CD4-positive, alpha-beta T cell (primary cell): ENCODE results near the gene APOBEC3F. TPM values are rescaled to one million over a fixed set of nuclear protein-coding genes. Genes with fewer than 3 reads are reported as not detected.
A peak's percentile ranks its signal among the peaks of the same experiment; 100 is the strongest.
"Not testable (repeated sequence)": the region's sequence is repeated elsewhere in the genome, so short reads cannot be mapped to it uniquely, and the experiment has no call there.

Experiments
- ATAC-seq: fragments of 200-7000 bp; cut with Tn5 transposase; one replicate; pipeline ENCODE4 v1.10.0; 2022; ENCODE audit warnings: mild to moderate bottlenecking; ENCODE audit not compliant: poor library complexity
- CTCF ChIA-PET: fragments of 350-600 bp; sonication (Branson Sonifier 250); formaldehyde crosslinking; loops from one replicate; lab custom pipeline; 2021; ENCODE audit warnings: antibody characterized with exemption, inconsistent platforms; lab: Charles Lee
- POLR2A ChIA-PET: fragments of 350-600 bp; sonication (Branson Sonifier 250); formaldehyde crosslinking; loops from one replicate; lab custom pipeline; 2021; ENCODE audit warnings: antibody characterized with exemption, inconsistent platforms; lab: Charles Lee
- DNase-seq, 14 experiments: peaks; one replicate each; pipeline ENCODE4 v3.0.0-alpha.2; 2013 to 2020; ENCODE audit warnings: mixed read lengths in 2 of 14
- H3K27ac ChIP-seq, 2 donors: one replicate each; pipeline versions ENCODE4 v1.5.1 to v1.7.0; 2013; ENCODE audit warnings: low read length in 2 of 2, low read depth in 1 of 2, mild to moderate bottlenecking in 1 of 2
- H3K27me3 ChIP-seq, 2 experiments: 1 replicate in 1 of 2; 2 replicates in 1 of 2; pipeline versions ENCODE4 v1.6.1 to v1.7.0; 2013; ENCODE audit warnings: low read length in 2 of 2, control low read depth in 1 of 2, mild to moderate bottlenecking in 1 of 2, moderate library complexity in 1 of 2; ENCODE audit not compliant: insufficient read depth in 2 of 2, control insufficient read depth in 1 of 2
- H3K36me3 ChIP-seq: one replicate; pipeline ENCODE4 v1.6.1; 2013; ENCODE audit warnings: low read length, control low read depth; ENCODE audit not compliant: insufficient read depth
- H3K4me1 ChIP-seq: one replicate; pipeline ENCODE4 v1.6.1; 2013; ENCODE audit warnings: low read length, control low read depth; ENCODE audit not compliant: insufficient read depth
- H3K4me3 ChIP-seq: one replicate; pipeline ENCODE4 v1.5.1; 2013; ENCODE audit warnings: mild to moderate bottlenecking, low read length, moderate library complexity
- H3K9me3 ChIP-seq, 2 experiments: 1 replicate in 1 of 2; 2 replicates in 1 of 2; pipeline versions ENCODE4 v1.6.1 to v1.7.0; 2013; ENCODE audit warnings: low read length in 2 of 2, mild to moderate bottlenecking in 2 of 2, control low read depth in 1 of 2, moderate library complexity in 1 of 2; ENCODE audit not compliant: control insufficient read depth in 1 of 2, insufficient read depth in 1 of 2
- H3K27ac Mint-ChIP-seq: one replicate; pipeline ENCODE4 v1.8.0; 2020; ENCODE audit warnings: mixed read lengths
- H3K27me3 Mint-ChIP-seq: one replicate; pipeline ENCODE4 v1.8.0; 2021; ENCODE audit warnings: mixed read lengths
- H3K36me3 Mint-ChIP-seq: one replicate; pipeline ENCODE4 v1.8.0; 2021; ENCODE audit warnings: low read depth, mixed read lengths
- H3K4me1 Mint-ChIP-seq: one replicate; pipeline ENCODE4 v1.8.0; 2021; ENCODE audit warnings: low read depth, mixed read lengths
- H3K4me3 Mint-ChIP-seq: one replicate; pipeline ENCODE4 v1.8.0; 2020; ENCODE audit warnings: mild to moderate bottlenecking, mixed read lengths
- H3K9me3 Mint-ChIP-seq: one replicate; pipeline ENCODE4 v1.8.0; 2020; ENCODE audit warnings: mixed read lengths
- intact Hi-C, 2 experiments: fragments of 100-400 bp; cut with DNase I in 1 of 2; cut with micrococcal nuclease in 1 of 2; formaldehyde crosslinking; loops; one replicate each; pipeline versions ENCODE4 v1.15.1 to v1.9.0; 2023 to 2025; cut with DNase I, micrococcal nuclease
- total RNA-seq, 174 experiments: library from RNA in 2 of 174; stranded (reverse) in 2 of 174; gene quantifications; one replicate each; pipeline ENCODE4 v1.2.3 and lab custom pipeline; 2021 to 2026
- TF ChIP-seq, protein P1 (sequence below): fragments of 200-600 bp; IDR thresholded peaks from one replicate; pipeline ENCODE4 v1.8.0; 2022; ENCODE audit warnings: antibody characterized with exemption, mild to moderate bottlenecking

The APOBEC3F gene
- total RNA-seq, 2 experiments from 2014 or later: 4.3 to 6.5 TPM

DNA sequence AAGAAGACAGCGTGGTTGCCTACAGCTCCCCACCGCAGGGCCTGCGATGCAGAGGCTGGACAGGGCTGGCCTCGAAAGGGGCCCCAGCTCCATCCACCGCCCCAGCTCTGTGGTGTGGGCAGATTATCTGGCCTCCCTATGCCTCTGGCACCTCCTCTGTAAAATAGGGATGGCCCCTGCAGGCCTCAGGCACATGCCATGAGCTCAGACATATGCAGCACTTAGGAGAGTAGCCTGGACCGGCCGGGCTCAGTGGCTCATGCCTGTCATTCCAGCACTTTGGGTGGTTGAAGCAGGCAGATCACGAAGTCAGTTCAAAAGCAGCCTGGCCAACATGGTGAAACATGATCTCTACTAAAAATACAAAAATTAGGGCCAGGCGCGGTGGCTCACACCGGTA lies 12.4 kb upstream of the APOBEC3F start:
- CTCF ChIA-PET: no interaction called here
- Mint-ChIP-seq H3K27ac (peak overlapping the region; percentile 61), H3K9me3 (no peaks in the 10 kb centered on the region), H3K4me1 (peaks cover 36% of the 10 kb centered on the region), H3K4me3 (no peak overlapping the region), H3K36me3 (peaks cover 50% of the 10 kb centered on the region), H3K27me3 (no peaks in the 10 kb centered on the region)
- H3K27ac ChIP-seq: no peak overlapping the region
- H3K27me3 ChIP-seq: no peaks in the 10 kb centered on the region
- DNase-seq (no peak), ATAC-seq (no peak)
- no peaks in the 10 kb centered on the region for H3K9me3 ChIP-seq
- H3K4me1 ChIP-seq: peaks cover 32% of the 10 kb centered on the region
- TF ChIP-seq, protein P1, sequence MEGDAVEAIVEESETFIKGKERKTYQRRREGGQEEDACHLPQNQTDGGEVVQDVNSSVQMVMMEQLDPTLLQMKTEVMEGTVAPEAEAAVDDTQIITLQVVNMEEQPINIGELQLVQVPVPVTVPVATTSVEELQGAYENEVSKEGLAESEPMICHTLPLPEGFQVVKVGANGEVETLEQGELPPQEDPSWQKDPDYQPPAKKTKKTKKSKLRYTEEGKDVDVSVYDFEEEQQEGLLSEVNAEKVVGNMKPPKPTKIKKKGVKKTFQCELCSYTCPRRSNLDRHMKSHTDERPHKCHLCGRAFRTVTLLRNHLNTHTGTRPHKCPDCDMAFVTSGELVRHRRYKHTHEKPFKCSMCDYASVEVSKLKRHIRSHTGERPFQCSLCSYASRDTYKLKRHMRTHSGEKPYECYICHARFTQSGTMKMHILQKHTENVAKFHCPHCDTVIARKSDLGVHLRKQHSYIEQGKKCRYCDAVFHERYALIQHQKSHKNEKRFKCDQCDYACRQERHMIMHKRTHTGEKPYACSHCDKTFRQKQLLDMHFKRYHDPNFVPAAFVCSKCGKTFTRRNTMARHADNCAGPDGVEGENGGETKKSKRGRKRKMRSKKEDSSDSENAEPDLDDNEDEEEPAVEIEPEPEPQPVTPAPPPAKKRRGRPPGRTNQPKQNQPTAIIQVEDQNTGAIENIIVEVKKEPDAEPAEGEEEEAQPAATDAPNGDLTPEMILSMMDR: no peak
- peaks cover 35% of the 10 kb centered on the region for H3K36me3 ChIP-seq
- intact Hi-C loops: no loop called here
- no peak overlapping the region for H3K4me3 ChIP-seq
- POLR2A ChIA-PET: no interaction called here

DNA sequence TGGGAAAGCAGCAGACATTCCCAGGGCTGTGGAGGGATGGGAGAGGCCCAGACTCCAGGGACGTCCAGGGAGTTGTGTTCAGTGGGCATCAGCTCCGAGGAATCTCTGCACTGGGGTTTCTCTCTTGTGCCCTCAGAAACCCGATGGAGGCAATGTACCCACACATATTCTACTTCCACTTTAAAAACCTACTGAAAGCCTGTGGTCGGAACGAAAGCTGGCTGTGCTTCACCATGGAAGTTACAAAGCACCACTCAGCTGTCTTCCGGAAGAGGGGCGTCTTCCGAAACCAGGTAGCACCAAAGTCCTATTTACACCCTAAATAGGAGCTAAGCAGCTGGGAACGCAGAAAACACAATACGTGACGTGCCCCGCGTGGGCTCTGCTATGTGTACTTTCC lies 11.4 kb upstream of the APOBEC3F start:
- Histone ChIP-seq H3K9me3 (no peaks in the 10 kb centered on the region), H3K4me1 (peaks cover 23% of the 10 kb centered on the region), H3K27ac (no peak overlapping the region), H3K4me3 (no peak overlapping the region), H3K27me3 (no peaks in the 10 kb centered on the region), H3K36me3 (peaks cover 27% of the 10 kb centered on the region)
- DNase-seq: no peak
- Mint-ChIP-seq H3K4me3 (no peak overlapping the region), H3K36me3 (peaks cover 41% of the 10 kb centered on the region), H3K27me3 (no peaks in the 10 kb centered on the region), H3K9me3 (no peaks in the 10 kb centered on the region), H3K27ac (no peak overlapping the region), H3K4me1 (peaks cover 30% of the 10 kb centered on the region)
- intact Hi-C loops: no loop called here
- CTCF ChIA-PET: no interaction called here
- POLR2A ChIA-PET: no interaction called here
- TF ChIP-seq, protein P1: no peak
- ATAC-seq: no peak

DNA sequence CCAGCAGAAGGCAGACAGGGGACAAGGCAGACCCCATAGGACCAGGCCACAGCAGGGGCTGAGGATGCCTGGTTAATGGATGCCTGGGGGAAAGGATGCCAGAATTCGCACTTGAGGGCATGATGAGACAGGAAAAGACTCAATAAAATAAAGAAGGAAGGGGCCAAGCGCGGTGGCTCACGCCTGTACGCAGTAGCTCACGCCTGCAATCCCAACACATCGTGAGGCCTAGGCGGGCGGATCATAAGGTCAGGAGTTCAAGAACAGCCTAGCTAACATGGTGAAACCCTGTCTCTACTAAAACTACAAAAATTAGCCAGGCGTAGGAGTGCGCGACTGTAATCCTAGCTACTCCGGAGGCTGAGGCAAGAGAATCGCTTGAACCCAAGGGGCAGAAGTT lies 10.0 kb upstream of the APOBEC3F start:
- ChIA-PET CTCF (no interaction called here), POLR2A (no interaction called here)
- intact Hi-C loops: no loop called here
- Histone ChIP-seq H3K27me3 (no peaks in the 10 kb centered on the region), H3K4me3 (no peak overlapping the region), H3K36me3 (peaks cover 16% of the 10 kb centered on the region), H3K9me3 (no peaks in the 10 kb centered on the region), H3K27ac (no peak overlapping the region), H3K4me1 (peaks cover 8% of the 10 kb centered on the region)
- ATAC-seq (no peak), DNase-seq (no peak)
- Mint-ChIP-seq H3K36me3 (peaks cover 26% of the 10 kb centered on the region), H3K9me3 (no peaks in the 10 kb centered on the region), H3K4me1 (peaks cover 15% of the 10 kb centered on the region), H3K27me3 (no peaks in the 10 kb centered on the region), H3K4me3 (no peak overlapping the region), H3K27ac (no peak overlapping the region)
- TF ChIP-seq, protein P1: no peak

DNA sequence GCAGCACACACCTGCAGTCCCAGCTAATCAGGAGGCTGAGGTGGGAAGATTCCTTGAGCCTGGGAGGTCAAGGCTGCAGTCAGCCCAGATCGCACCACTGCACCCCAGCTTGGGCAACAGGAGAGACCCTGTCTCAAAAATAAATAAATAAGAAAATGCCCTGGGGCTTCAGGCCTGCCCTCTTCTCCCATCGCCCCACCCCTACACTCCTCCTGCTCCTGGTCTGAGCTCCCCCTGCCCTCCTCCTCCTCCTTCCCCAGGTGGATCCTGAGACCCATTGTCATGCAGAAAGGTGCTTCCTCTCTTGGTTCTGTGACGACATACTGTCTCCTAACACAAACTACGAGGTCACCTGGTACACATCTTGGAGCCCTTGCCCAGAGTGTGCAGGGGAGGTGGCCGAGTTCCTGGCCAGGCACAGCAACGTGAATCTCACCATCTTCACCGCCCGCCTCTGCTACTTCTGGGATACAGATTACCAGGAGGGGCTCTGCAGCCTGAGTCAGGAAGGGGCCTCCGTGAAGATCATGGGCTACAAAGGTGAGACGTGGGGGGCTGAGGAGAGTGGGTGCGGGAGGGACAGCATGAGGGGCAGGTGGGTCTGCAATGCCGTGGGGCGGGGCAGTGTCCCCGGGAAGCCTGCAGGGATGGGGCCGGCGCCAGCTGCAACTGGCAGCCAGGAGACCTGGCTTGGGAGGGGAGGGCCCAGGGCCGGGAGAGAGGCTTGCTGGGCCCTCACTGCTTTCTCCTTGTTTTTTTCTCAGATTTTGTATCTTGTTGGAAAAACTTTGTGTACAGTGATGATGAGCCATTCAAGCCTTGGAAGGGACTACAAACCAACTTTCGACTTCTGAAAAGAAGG lies 9.0 kb upstream of the APOBEC3F start:
- H3K27me3 Mint-ChIP-seq, H3K4me3 Mint-ChIP-seq, H3K9me3 ChIP-seq, DNase-seq, H3K27ac Mint-ChIP-seq, H3K4me1 ChIP-seq, intact Hi-C loops, H3K27ac ChIP-seq, ATAC-seq, POLR2A ChIA-PET, H3K9me3 Mint-ChIP-seq, H3K27me3 ChIP-seq, H3K4me1 Mint-ChIP-seq, H3K4me3 ChIP-seq: not testable (repeated sequence)
- peaks cover 16% of the 10 kb centered on the region for H3K36me3 Mint-ChIP-seq
- peaks cover 12% of the 10 kb centered on the region for H3K36me3 ChIP-seq
- CTCF ChIA-PET: interaction anchor here (0.6 kb wide), 1 partner anchor 33 kb away, joined by 3 read pairs; no protein-coding TSS in a partner anchor

DNA sequence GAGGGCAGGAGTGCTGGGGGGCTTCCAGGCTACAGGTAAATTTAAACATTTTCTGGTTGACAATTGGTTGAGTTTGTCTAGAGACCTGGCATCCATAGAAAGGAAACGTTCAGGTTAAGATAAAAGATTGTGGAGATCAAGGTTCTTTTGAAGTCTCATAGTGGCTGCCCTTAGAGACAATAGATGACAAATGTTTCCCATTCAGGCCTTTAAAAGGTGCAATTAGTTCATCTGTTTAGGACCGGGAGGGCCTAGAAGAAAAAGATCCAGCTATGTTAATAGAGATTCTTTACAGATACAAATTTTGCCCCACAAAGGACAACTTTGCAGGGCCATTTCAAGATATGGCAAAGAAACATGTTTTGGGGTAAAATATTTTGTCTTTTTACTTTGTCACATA lies 3.6 kb upstream of the APOBEC3F start:
- H3K27ac ChIP-seq, H3K27me3 ChIP-seq, H3K27me3 Mint-ChIP-seq, H3K9me3 ChIP-seq, intact Hi-C loops, CTCF ChIA-PET, H3K36me3 Mint-ChIP-seq, DNase-seq, H3K27ac Mint-ChIP-seq, H3K4me3 ChIP-seq, H3K36me3 ChIP-seq, ATAC-seq, H3K9me3 Mint-ChIP-seq, POLR2A ChIA-PET: not testable (repeated sequence)
- peaks cover 34% of the 10 kb centered on the region for H3K4me1 Mint-ChIP-seq
- H3K4me3 Mint-ChIP-seq: peak overlapping the region; percentile 2
- H3K4me1 ChIP-seq: peaks cover 24% of the 10 kb centered on the region
